ENCODE measurements around the gene ULK1. TPM values are rescaled to one million over a fixed set of nuclear protein-coding genes. Genes with fewer than 3 reads are reported as not detected.

The ULK1 gene
- total RNA-seq, 1 experiment from 2014 or later, result 15.7 TPM

- POLR2A ChIA-PET (ENCODE audit: unreplicated experiment), result no interaction called here
- peaks cover 6% of the 10 kb centered on the region; the same call in 1 of the 2 replicates for H4K20me1 ChIP-seq (ENCODE audit: low read length)
- no peaks in the 10 kb centered on the region for H3K9me2 ChIP-seq (replicated peaks; ENCODE audit: low read length)
- no peak for TF ChIP-seq CTCF (conservative IDR thresholded peaks at IDR 0.05; ENCODE audit: low read depth, low read length)
- no peak for TF ChIP-seq EZH2 (IDR thresholded peaks at IDR 0.05; ENCODE audit: low read length, unreplicated experiment)
- TF ChIP-seq EZH2phosphoT487 (IDR thresholded peaks at IDR 0.05; ENCODE audit: borderline replicate concordance, low read length), result no peak
- H3K4me1 ChIP-seq (ENCODE audit: insufficient read depth, low read length), result no peaks in the 10 kb centered on the region
- intact Hi-C loops (cut with micrococcal nuclease), result no loop called here
- H3K27ac ChIP-seq (ENCODE audit: low read length), result no peak overlapping the region
- no peak overlapping the region for H3K4me3 ChIP-seq (ENCODE audit: low read length)
- H3K79me2 ChIP-seq (ENCODE audit: low read length), result peaks cover 42% of the 10 kb centered on the region
- no peak overlapping the region for H3K4me2 ChIP-seq (ENCODE audit: low read length)
- DNase-seq (no peak), ATAC-seq (no peak)
- H3F3A ChIP-seq (ENCODE audit: low read length, unreplicated experiment), result no peaks in the 10 kb centered on the region
- no peak overlapping the region for H2AFZ ChIP-seq (ENCODE audit: low read length)
- CTCF ChIA-PET, result no interaction called here
- H3K9ac ChIP-seq (ENCODE audit: low read length), result no peak overlapping the region
- peaks cover 3% of the 10 kb centered on the region; the same call in 1 of the 2 replicates for H3K36me3 ChIP-seq (ENCODE audit: low read depth, low read length)
- H3K27me3 ChIP-seq (ENCODE audit: low read length), result no peaks in the 10 kb centered on the region
- no peaks in the 10 kb centered on the region for H3K9me3 ChIP-seq (ENCODE audit: low read length)
- BruUV-seq (replicated peaks), result no TSS peak
Measured at GRCh38 chr12:131903270-131904255, 9.1 kb downstream of the ULK1 start.

DNA sequence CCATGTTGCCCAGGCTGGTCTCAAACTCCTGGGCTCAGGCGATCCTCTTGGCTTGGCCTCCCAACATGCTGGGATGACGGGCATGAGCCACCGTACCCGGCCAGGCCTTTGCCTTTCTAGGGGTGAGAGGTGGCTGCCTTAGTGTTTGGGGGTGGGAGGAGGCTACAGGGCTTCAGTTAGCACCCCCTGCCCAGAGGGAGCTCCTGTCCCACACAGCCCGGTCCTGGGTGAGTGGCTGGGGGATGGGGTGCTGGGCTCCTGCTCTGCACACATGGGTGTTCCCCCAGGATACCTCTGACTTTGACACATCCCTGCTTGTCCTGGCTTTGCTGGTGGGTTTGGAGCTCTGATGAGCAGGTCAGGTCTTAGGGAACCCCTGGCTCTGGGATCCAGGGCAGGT lies 9.9 kb downstream of the ULK1 start:
- no peaks in the 10 kb centered on the region for H3K9me3 ChIP-seq (ENCODE audit: low read length)
- H3F3A ChIP-seq (ENCODE audit: low read length, unreplicated experiment), result no peaks in the 10 kb centered on the region
- no peak for TF ChIP-seq EZH2phosphoT487 (IDR thresholded peaks at IDR 0.05; ENCODE audit: borderline replicate concordance, low read length)
- no peak for TF ChIP-seq CTCF (conservative IDR thresholded peaks at IDR 0.05; ENCODE audit: low read depth, low read length)
- peaks cover 6% of the 10 kb centered on the region; the same call in 1 of the 2 replicates for H4K20me1 ChIP-seq (ENCODE audit: low read length)
- DNase-seq (no peak), ATAC-seq (no peak)
- no peaks in the 10 kb centered on the region for H3K4me1 ChIP-seq (ENCODE audit: insufficient read depth, low read length)
- POLR2A ChIA-PET (ENCODE audit: unreplicated experiment), result no interaction called here
- peaks cover 7% of the 10 kb centered on the region for H3K36me3 ChIP-seq (ENCODE audit: low read depth, low read length)
- no peaks in the 10 kb centered on the region for H3K27me3 ChIP-seq (ENCODE audit: low read length)
- no TSS peak for BruUV-seq (replicated peaks)
- no peak overlapping the region for H3K4me3 ChIP-seq (ENCODE audit: low read length)
- no peaks in the 10 kb centered on the region for H3K9me2 ChIP-seq (replicated peaks; ENCODE audit: low read length)
- intact Hi-C loops (cut with micrococcal nuclease), result no loop called here
- no peak overlapping the region for H3K4me2 ChIP-seq (ENCODE audit: low read length)
- H3K79me2 ChIP-seq (ENCODE audit: low read length), result peaks cover 38% of the 10 kb centered on the region
- no peak overlapping the region for H3K27ac ChIP-seq (ENCODE audit: low read length)
- no peak overlapping the region for H2AFZ ChIP-seq (ENCODE audit: low read length)
- CTCF ChIA-PET, result no interaction called here
- no peak overlapping the region for H3K9ac ChIP-seq (ENCODE audit: low read length)

DNA sequence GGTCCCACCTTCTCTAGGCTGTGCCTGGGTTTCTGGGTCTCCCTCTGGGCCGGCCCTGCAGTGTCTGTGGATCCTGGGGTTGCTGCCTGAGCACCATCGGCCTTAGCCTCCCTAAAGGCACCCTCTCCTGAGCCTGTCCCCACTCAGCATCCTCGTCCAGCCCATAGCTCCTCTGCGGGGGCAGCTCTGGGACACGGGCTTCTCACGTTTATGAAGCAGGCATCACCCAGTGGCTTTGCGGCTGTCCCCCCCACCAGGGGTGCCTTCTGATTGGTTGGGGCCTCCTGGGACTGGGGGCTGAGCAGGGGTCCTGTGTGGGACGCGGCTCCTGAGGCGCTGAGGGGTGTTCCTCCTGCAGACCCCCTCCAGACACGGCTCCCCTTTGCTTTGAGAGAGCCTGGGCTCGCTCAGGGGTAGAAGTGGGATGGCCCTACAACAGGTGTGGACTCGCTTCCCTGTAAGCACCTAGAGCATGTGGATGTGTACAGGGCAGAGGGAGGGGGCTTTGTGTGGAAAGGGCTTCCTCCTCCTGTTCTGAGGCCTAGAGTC lies 10.7 kb downstream of the ULK1 start:
- TF ChIP-seq EZH2 (IDR thresholded peaks at IDR 0.05; ENCODE audit: low read length, unreplicated experiment), result no peak
- no peak for TF ChIP-seq EZH2phosphoT487 (IDR thresholded peaks at IDR 0.05; ENCODE audit: borderline replicate concordance, low read length)
- TF ChIP-seq CTCF (conservative IDR thresholded peaks at IDR 0.05; ENCODE audit: low read depth, low read length), result no peak
- Histone ChIP-seq H4K20me1 (ENCODE audit: low read length) (peaks cover 6% of the 10 kb centered on the region; the same call in 1 of the 2 replicates), H3K79me2 (ENCODE audit: low read length) (peaks cover 36% of the 10 kb centered on the region), H3K9me2 (replicated peaks; ENCODE audit: low read length) (no peaks in the 10 kb centered on the region), H3K4me3 (ENCODE audit: low read length) (no peak overlapping the region), H3K36me3 (ENCODE audit: low read depth, low read length) (peaks cover 7% of the 10 kb centered on the region), H3K27me3 (ENCODE audit: low read length) (no peaks in the 10 kb centered on the region), H3K4me2 (ENCODE audit: low read length) (no peak overlapping the region), H3K27ac (ENCODE audit: low read length) (no peak overlapping the region), H3K9ac (ENCODE audit: low read length) (no peak overlapping the region), H2AFZ (ENCODE audit: low read length) (no peak overlapping the region), H3K9me3 (ENCODE audit: low read length) (no peaks in the 10 kb centered on the region), H3F3A (ENCODE audit: low read length, unreplicated experiment) (no peaks in the 10 kb centered on the region), H3K4me1 (ENCODE audit: insufficient read depth, low read length) (peaks cover 3% of the 10 kb centered on the region; the same call in 1 of the 2 replicates)
- no TSS peak for BruUV-seq (replicated peaks)
- DNase-seq (no peak), ATAC-seq (no peak)
- ChIA-PET CTCF (no interaction called here), POLR2A (ENCODE audit: unreplicated experiment) (no interaction called here)
- intact Hi-C loops (cut with micrococcal nuclease), result no loop called here

Measured in PC-3 (cell line).